ENCODE data around the gene PRDM7. TPM values are rescaled to one million over a fixed set of nuclear protein-coding genes. Genes with fewer than 3 reads are reported as not detected.
"Not testable (repeated sequence)": the region's sequence is repeated elsewhere in the genome, so short reads cannot be mapped to it uniquely, and the experiment has no call there.

The PRDM7 gene
- total RNA-seq, 4 donors from 2014 or later, result not detected

GRCh38 chr16:90097010-90097684, 20.0 kb upstream of the PRDM7 start:
- not testable (repeated sequence) for ATAC-seq, H3K4me1 ChIP-seq, H3K27me3 ChIP-seq, H3K9me3 ChIP-seq, H3K27ac ChIP-seq, H3K36me3 ChIP-seq, H3K4me3 ChIP-seq
- WGBS, 2 donors (ENCODE audit: low coverage in 1 of 2), result no CpG with 5 or more reads among the region's 9 CpGs

GRCh38 chr16:90094791-90095190, 17.7 kb upstream of the PRDM7 start:
- H3K4me1 ChIP-seq, H3K36me3 ChIP-seq, H3K9me3 ChIP-seq, H3K27me3 ChIP-seq, H3K4me3 ChIP-seq, H3K27ac ChIP-seq, ATAC-seq: not testable (repeated sequence)
- no CpG with 5 or more reads among the region's 22 CpGs for WGBS, 2 donors (ENCODE audit: low coverage in 1 of 2)

GRCh38 chr16:90094296-90094695, 17.2 kb upstream of the PRDM7 start:
- not testable (repeated sequence) for H3K9me3 ChIP-seq, H3K4me3 ChIP-seq, H3K27ac ChIP-seq, ATAC-seq, H3K36me3 ChIP-seq, H3K27me3 ChIP-seq, H3K4me1 ChIP-seq
- no CpG with 5 or more reads among the region's 35 CpGs for WGBS, 2 donors (ENCODE audit: low coverage in 1 of 2)

GRCh38 chr16:90093799-90094198, 16.7 kb upstream of the PRDM7 start:
- not testable (repeated sequence) for H3K36me3 ChIP-seq, H3K27ac ChIP-seq, H3K9me3 ChIP-seq, ATAC-seq, H3K4me3 ChIP-seq, H3K27me3 ChIP-seq, H3K4me1 ChIP-seq
- 82 to 97% methylated on average over 6 to 11 of the region's 30 CpGs for WGBS, 2 donors (ENCODE audit: low coverage in 1 of 2)

GRCh38 chr16:90092781-90093180, 15.7 kb upstream of the PRDM7 start:
- H3K4me1 ChIP-seq, H3K9me3 ChIP-seq, H3K27ac ChIP-seq, H3K4me3 ChIP-seq, H3K36me3 ChIP-seq, H3K27me3 ChIP-seq, ATAC-seq: not testable (repeated sequence)
- WGBS, 2 donors (ENCODE audit: low coverage in 1 of 2), result 51 to 100% methylated on average over 1 to 4 of the region's 4 CpGs

GRCh38 chr16:90084215-90084950, 7.3 kb upstream of the PRDM7 start:
- Histone ChIP-seq H3K4me3 (no peak overlapping the region), H3K9me3 (peaks cover 0 to 8% (median 0%) of the 10 kb centered on the region in 3 donors), H3K4me1 (no peaks in the 10 kb centered on the region), H3K27ac (no peak overlapping the region), H3K27me3 (no peaks in the 10 kb centered on the region), H3K36me3 (no peaks in the 10 kb centered on the region)
- no peak for ATAC-seq
- WGBS, 2 donors (ENCODE audit: low coverage in 1 of 2), result 0 to 52% methylated on average over 1 to 4 of the region's 4 CpGs
- TF ChIP-seq POLR2AphosphoS5 (IDR thresholded peaks at IDR 0.05), result no peak
- TF ChIP-seq EP300 (IDR thresholded peaks at IDR 0.05), result no peak
- no peak for TF ChIP-seq POLR2A (IDR thresholded peaks at IDR 0.05)
- no peak for TF ChIP-seq CTCF (IDR thresholded peaks at IDR 0.05)

- Histone ChIP-seq H3K4me1 (peaks cover 0 to 3% (median 0%) of the 10 kb centered on the region in 3 donors), H3K9me3 (peaks cover 0 to 8% (median 0%) of the 10 kb centered on the region in 3 donors), H3K36me3 (no peaks in the 10 kb centered on the region), H3K27me3 (no peaks in the 10 kb centered on the region), H3K4me3 (no peak overlapping the region), H3K27ac (no peak overlapping the region)
- ATAC-seq, result no peak
- WGBS, 2 donors (ENCODE audit: low coverage in 1 of 2), result 89 to 93% methylated on average over 5 to 6 of the region's 8 CpGs
- TF ChIP-seq POLR2A (IDR thresholded peaks at IDR 0.05) (no peak), POLR2AphosphoS5 (IDR thresholded peaks at IDR 0.05) (no peak), CTCF (IDR thresholded peaks at IDR 0.05) (no peak), EP300 (IDR thresholded peaks at IDR 0.05) (no peak)
These were observed 6.0 kb upstream of the PRDM7 start for GRCh38 chr16:90083139-90083538.

All from gastroesophageal sphincter (tissue), 4 donors.